Measurements from ENCODE around the gene SPRN. TPM values are rescaled to one million over a fixed set of nuclear protein-coding genes. Genes with fewer than 3 reads are reported as not detected.

Gene SPRN
- total and polyA plus RNA-seq, 12 donors, result 0.10 to 1.8 (median 0.60) TPM; not detected in 3

- peak in 1 of 7 donors; percentile 49 for DNase-seq
- intact Hi-C loops (cut with DNase I), result no loop called here
Measured at GRCh38 chr10:133422223-133422806, 2.1 kb downstream of the SPRN start.

GRCh38 chr10:133421336-133422222 is 2.8 kb downstream of the SPRN start:
- Histone ChIP-seq H3K27ac (no peak overlapping the region), H3K27me3 (no peaks in the 10 kb centered on the region), H3K9me3 (replicated peaks in 1 of 3) (no peaks in the 10 kb centered on the region), H3K4me3 (no peak overlapping the region), H3K36me3 (replicated peaks in 1 of 2) (peaks cover 0 to 20% of the 10 kb centered on the region in 2 donors), H3K4me1 (replicated peaks in 1 of 2) (peaks cover 0 to 3% of the 10 kb centered on the region in 2 donors)
- peak in 1 of 7 donors; percentile 50 for DNase-seq
- intact Hi-C loops (cut with DNase I), result no loop called here
- 80 to 88% (median 85%) methylated on average over 3 to 16 of the region's 17 CpGs for WGBS, 4 donors
- TF ChIP-seq POLR2A (IDR thresholded peaks at IDR 0.05), result no peak
- TF ChIP-seq CTCF (IDR thresholded peaks at IDR 0.05), result no peak

More at GRCh38 chr10:133422223-133422806, 2.1 kb downstream of the SPRN start:
- Histone ChIP-seq H3K9me3 (replicated peaks in 1 of 3) (no peaks in the 10 kb centered on the region), H3K4me3 (no peak overlapping the region), H3K36me3 (replicated peaks in 1 of 2) (peaks cover 0 to 20% of the 10 kb centered on the region in 2 donors), H3K4me1 (replicated peaks in 1 of 2) (peaks cover 0 to 3% of the 10 kb centered on the region in 2 donors), H3K27me3 (no peaks in the 10 kb centered on the region), H3K27ac (no peak overlapping the region)
- WGBS, 4 donors, result 81 to 86% (median 85%) methylated on average over 11 to 16 of the region's 16 CpGs
- TF ChIP-seq CTCF (IDR thresholded peaks at IDR 0.05), result no peak
- no peak for TF ChIP-seq POLR2A (IDR thresholded peaks at IDR 0.05)

- intact Hi-C loops (cut with DNase I), result no loop called here
- Histone ChIP-seq H3K27me3 (no peaks in the 10 kb centered on the region), H3K36me3 (replicated peaks in 1 of 2) (peaks cover 0 to 20% of the 10 kb centered on the region in 2 donors), H3K9me3 (replicated peaks in 1 of 3) (no peaks in the 10 kb centered on the region), H3K4me1 (replicated peaks in 1 of 2) (peaks cover 0 to 3% of the 10 kb centered on the region in 2 donors), H3K27ac (no peak overlapping the region), H3K4me3 (no peak overlapping the region)
- no peak for DNase-seq
- WGBS, 4 donors, result 50 to 98% (median 87%) methylated on average over 2 to 6 of the region's 6 CpGs
- no peak for TF ChIP-seq CTCF (IDR thresholded peaks at IDR 0.05)
- TF ChIP-seq POLR2A (IDR thresholded peaks at IDR 0.05), result no peak
Measured at GRCh38 chr10:133420579-133420978, 3.8 kb downstream of the SPRN start.

- intact Hi-C loops (cut with DNase I), result no loop called here
- Histone ChIP-seq H3K27me3 (no peaks in the 10 kb centered on the region), H3K4me1 (replicated peaks in 1 of 2) (peaks cover 0 to 3% of the 10 kb centered on the region in 2 donors), H3K4me3 (no peak overlapping the region), H3K9me3 (replicated peaks in 1 of 3) (no peaks in the 10 kb centered on the region), H3K27ac (no peak overlapping the region), H3K36me3 (replicated peaks in 1 of 2) (peaks cover 0 to 20% of the 10 kb centered on the region in 2 donors)
- DNase-seq, result peak in 1 of 7 donors; percentile 49
- no peak for TF ChIP-seq CTCF (IDR thresholded peaks at IDR 0.05)
- no peak for TF ChIP-seq POLR2A (IDR thresholded peaks at IDR 0.05)
- WGBS, 4 donors, result 83 to 100% (median 94%) methylated on average over 3 to 17 of the region's 17 CpGs
Measured at GRCh38 chr10:133420028-133420427, 4.4 kb downstream of the SPRN start.
